ENCODE measurements around the gene ZNF790. TPM values are rescaled to one million over a fixed set of nuclear protein-coding genes. Genes with fewer than 3 reads are reported as not detected.
A peak's percentile ranks its signal among the peaks of the same experiment; 100 is the strongest.

The ZNF790 gene
- total RNA-seq: 1.8 TPM

- Histone ChIP-seq H3K9me3 (ENCODE audit: low read depth, low read length) (peaks cover 25% of the 10 kb centered on the region), H3K27me3 (ENCODE audit: insufficient read depth, low read length) (no peaks in the 10 kb centered on the region), H3K4me1 (ENCODE audit: insufficient read depth, low read length) (peaks cover 15% of the 10 kb centered on the region), H3K4me3 (ENCODE audit: low read length) (peak within 1 kb of the TSS; percentile 48)
These were observed at the start of gene ZNF790 for GRCh38 chr19:36837906-36838783. Gene ZNF790 (minus strand): TSS chr19:36838387. CDS start chr19:36825619, 12,768 bp downstream.

GRCh38 chr19:36876993-36877938 lies 39.1 kb upstream of the ZNF790 start:
- peaks cover 97% of the 10 kb centered on the region for H3K9me3 ChIP-seq (ENCODE audit: low read depth, low read length)
- no peak overlapping the region for H3K4me3 ChIP-seq (ENCODE audit: low read length)
- no peaks in the 10 kb centered on the region for H3K4me1 ChIP-seq (ENCODE audit: insufficient read depth, low read length)
- no peaks in the 10 kb centered on the region for H3K27me3 ChIP-seq (ENCODE audit: insufficient read depth, low read length)

DNA sequence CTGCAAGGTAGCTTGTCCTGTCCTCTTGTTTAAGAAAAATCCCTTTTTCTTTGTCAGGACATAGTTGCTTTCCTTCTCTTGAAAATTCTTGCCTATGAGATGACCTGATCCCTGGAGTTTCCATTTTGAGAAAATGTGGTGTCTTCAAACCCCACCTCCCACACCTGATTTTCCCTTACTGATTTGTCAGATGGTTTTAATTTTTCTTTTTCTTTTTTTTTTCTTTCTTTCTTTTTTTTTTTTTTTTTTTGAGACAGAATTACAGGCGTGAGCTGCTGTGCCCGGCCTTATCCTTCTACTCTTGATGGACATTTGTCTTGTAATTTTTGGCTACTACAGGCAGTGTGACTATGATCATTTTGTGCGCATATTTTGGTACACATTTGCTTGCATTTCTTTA lies 13.7 kb upstream of the ZNF790 start:
- peaks cover 10% of the 10 kb centered on the region for H3K9me3 ChIP-seq (ENCODE audit: low read depth, low read length)
- peaks cover 23% of the 10 kb centered on the region for H3K4me1 ChIP-seq (ENCODE audit: insufficient read depth, low read length)
- no peaks in the 10 kb centered on the region for H3K27me3 ChIP-seq (ENCODE audit: insufficient read depth, low read length)
- no peak overlapping the region for H3K4me3 ChIP-seq (ENCODE audit: low read length)

- peaks cover 6% of the 10 kb centered on the region for H3K9me3 ChIP-seq (ENCODE audit: low read depth, low read length)
- peaks cover 23% of the 10 kb centered on the region for H3K4me1 ChIP-seq (ENCODE audit: insufficient read depth, low read length)
- no peaks in the 10 kb centered on the region for H3K27me3 ChIP-seq (ENCODE audit: insufficient read depth, low read length)
- peak within 1 kb of the TSS; percentile 85 for H3K4me3 ChIP-seq (ENCODE audit: low read length)
These were observed 12.6 kb upstream of the ZNF790 start, which contains the start of gene ZNF345 for GRCh38 chr19:36850559-36851442. Gene ZNF345 (plus strand): TSS chr19:36850876. CDS start chr19:36876831, 25,955 bp downstream.

DNA sequence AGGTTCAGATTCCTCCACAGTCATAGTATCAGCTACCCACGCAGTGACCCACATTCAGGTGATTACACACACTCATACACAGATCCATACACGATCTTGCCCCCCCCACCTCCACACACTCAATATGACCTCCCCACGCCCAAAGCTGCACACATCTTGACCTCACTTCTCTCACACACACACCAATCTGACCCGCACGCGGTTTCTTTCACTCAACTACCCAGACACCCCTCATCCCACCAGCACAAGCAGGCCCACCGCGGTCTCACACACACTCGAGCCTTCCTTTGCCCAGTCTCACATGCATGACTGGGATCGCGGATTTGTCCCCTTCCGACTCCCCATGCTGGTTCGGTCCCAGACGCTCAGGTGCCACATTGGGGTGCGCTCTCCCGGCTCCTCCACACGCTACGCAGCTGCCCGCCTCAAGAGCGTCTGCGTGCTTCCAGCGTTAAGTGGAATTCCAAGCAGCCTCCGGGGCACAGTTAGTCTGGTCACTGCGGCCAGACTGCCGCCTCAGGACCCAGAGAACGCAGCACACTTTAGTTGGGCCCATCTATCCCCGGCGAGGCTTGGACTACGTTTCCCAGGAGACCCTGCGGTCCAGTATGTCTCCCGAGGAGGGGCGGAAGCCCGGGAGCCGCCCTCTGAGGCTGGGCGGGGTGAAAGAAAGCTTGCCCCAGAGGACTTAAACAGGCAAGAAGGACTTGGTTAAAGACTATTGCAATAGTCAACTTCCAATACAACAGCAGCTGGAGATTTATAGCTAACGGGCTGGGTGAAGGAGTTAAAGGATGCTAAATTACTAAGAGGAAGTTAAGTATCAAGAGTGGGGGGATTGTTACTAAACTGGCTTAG lies 11.7 kb upstream of the ZNF790 start:
- Histone ChIP-seq H3K4me1 (ENCODE audit: insufficient read depth, low read length) (peaks cover 23% of the 10 kb centered on the region), H3K4me3 (ENCODE audit: low read length) (peak overlapping the region; percentile 85), H3K27me3 (ENCODE audit: insufficient read depth, low read length) (no peaks in the 10 kb centered on the region), H3K9me3 (ENCODE audit: low read depth, low read length) (peaks cover 4% of the 10 kb centered on the region)

DNA sequence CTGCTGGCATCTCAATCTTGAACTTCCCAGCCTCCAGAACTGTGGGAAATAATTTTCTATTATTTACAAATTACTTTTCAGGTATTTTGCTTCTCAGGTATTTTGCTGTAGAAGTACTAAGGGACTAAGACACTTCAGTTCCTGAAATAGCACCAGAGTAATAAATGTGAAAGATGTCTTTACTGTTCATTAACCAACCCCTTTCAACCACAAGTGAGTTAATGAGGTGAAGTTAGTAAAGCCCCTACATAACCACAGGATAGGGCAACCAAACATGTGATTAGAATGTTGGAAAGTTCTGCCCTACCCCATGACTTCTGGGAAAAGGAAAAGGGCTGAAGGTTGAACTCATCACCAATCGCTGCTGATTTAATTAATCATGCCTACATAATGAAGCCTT lies 9.8 kb upstream of the ZNF790 start:
- no peak overlapping the region for H3K4me3 ChIP-seq (ENCODE audit: low read length)
- H3K27me3 ChIP-seq (ENCODE audit: insufficient read depth, low read length): no peaks in the 10 kb centered on the region
- H3K9me3 ChIP-seq (ENCODE audit: low read depth, low read length): no peaks in the 10 kb centered on the region
- H3K4me1 ChIP-seq (ENCODE audit: insufficient read depth, low read length): peaks cover 23% of the 10 kb centered on the region

DNA sequence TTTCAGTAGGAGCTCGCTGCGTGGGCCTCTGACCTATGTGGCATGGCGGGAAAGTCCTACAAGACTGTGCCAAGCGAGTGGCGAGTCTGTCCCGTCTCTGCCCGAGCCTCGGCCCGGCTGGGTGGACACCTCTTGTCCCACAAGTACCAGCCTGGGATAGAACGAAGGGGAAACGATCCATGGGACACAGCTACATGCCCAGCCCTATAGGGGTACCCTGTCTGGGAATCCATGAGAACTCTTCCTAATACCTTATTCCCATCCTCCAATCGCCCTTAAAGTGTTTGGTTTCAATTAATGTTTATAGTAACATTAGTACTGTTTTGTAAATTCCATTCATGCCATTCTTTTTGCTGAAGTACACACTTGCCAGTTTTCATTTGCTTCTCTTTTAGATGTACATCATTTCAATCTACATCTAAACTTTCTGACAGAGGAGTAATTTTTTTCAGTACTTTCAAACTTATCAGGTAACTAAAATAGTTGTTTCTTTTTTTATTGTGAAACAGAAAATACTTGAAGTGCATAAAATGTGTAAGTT lies 667 bp upstream of the ZNF790 start:
- no peaks in the 10 kb centered on the region for H3K27me3 ChIP-seq (ENCODE audit: insufficient read depth, low read length)
- H3K4me1 ChIP-seq (ENCODE audit: insufficient read depth, low read length): peaks cover 15% of the 10 kb centered on the region
- H3K4me3 ChIP-seq (ENCODE audit: low read length): peak overlapping the region; percentile 48
- H3K9me3 ChIP-seq (ENCODE audit: low read depth, low read length): peaks cover 18% of the 10 kb centered on the region

GRCh38 chr19:36837176-36837905 lies 846 bp downstream of the ZNF790 start:
- Histone ChIP-seq H3K27me3 (ENCODE audit: insufficient read depth, low read length) (no peaks in the 10 kb centered on the region), H3K9me3 (ENCODE audit: low read depth, low read length) (peaks cover 33% of the 10 kb centered on the region), H3K4me1 (ENCODE audit: insufficient read depth, low read length) (peaks cover 15% of the 10 kb centered on the region), H3K4me3 (ENCODE audit: low read length) (peak overlapping the region; percentile 48)

DNA sequence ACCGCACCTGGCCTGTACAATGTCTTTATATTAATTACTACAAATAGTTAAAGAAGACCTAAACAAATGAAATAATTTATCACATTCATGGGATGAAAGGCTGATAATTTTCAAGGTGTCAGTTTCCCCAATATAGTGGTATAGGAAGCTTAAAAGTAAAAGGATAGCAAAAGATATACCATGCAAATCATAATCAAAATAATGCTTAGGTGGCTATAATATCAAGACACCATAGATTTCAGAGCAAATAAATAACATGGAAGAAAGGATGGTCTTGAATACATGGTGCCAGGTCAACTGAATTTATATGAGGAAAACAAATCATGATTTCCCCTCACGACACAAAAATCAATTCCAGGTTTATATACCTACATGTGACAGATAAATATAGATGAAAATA lies 4.8 kb downstream of the ZNF790 start:
- no peaks in the 10 kb centered on the region for H3K27me3 ChIP-seq (ENCODE audit: insufficient read depth, low read length)
- H3K4me3 ChIP-seq (ENCODE audit: low read length): no peak overlapping the region
- peaks cover 11% of the 10 kb centered on the region for H3K4me1 ChIP-seq (ENCODE audit: insufficient read depth, low read length)
- peaks cover 72% of the 10 kb centered on the region for H3K9me3 ChIP-seq (ENCODE audit: low read depth, low read length)

DNA sequence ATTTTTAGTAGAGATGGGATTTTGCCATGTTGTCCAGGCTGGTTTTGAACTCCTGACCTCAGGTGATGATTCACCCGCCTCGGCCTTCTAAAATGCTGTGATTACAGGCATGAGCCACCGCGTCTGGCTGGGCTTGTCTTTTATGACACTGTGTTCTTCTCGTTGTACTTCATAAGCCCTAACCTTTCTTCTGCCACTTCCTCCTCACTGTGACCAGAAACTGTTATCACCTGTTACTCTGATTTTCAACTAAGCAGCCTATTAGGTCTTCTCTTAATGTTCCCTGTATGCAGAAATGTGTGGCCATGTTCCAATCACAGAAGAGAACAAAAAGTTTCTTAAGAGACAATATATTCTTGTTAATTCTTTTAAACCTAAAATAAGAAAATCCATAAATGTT lies 16.4 kb downstream of the ZNF790 start:
- Histone ChIP-seq H3K9me3 (ENCODE audit: low read depth, low read length) (peaks cover 85% of the 10 kb centered on the region), H3K27me3 (ENCODE audit: insufficient read depth, low read length) (no peaks in the 10 kb centered on the region), H3K4me3 (ENCODE audit: low read length) (no peak overlapping the region), H3K4me1 (ENCODE audit: insufficient read depth, low read length) (no peaks in the 10 kb centered on the region)

DNA sequence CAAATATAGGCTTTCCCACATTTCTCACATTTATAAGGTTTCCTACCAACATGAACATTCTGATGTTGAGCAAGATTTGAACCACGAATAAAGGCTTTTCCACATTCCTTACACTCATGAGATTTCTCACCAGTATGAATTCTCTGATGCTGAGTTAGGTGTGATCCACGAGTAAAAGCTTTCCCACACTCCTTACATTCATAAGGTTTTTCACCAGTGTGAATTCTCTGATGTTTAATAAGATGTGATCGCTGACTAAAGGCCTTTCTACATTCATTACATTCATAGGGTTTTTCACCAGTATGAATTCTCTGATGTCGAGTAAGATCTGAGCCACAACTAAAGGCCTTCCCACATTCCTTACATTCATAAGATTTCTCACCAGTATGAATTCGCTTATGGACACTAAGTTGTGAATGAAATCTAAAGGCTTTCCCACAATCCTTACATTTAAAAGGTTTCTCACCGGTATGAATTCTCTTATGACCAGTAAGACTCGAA lies 19.0 kb downstream of the ZNF790 start:
- H3K27me3 ChIP-seq (ENCODE audit: insufficient read depth, low read length): no peaks in the 10 kb centered on the region
- H3K9me3 ChIP-seq (ENCODE audit: low read depth, low read length): peaks cover 91% of the 10 kb centered on the region
- H3K4me3 ChIP-seq (ENCODE audit: low read length): no peak overlapping the region
- no peaks in the 10 kb centered on the region for H3K4me1 ChIP-seq (ENCODE audit: insufficient read depth, low read length)

- no peak overlapping the region for H3K4me3 ChIP-seq (ENCODE audit: low read length)
- no peaks in the 10 kb centered on the region for H3K4me1 ChIP-seq (ENCODE audit: insufficient read depth, low read length)
- peaks cover 65% of the 10 kb centered on the region for H3K9me3 ChIP-seq (ENCODE audit: low read depth, low read length)
- H3K27me3 ChIP-seq (ENCODE audit: insufficient read depth, low read length): no peaks in the 10 kb centered on the region
These were observed 31.2 kb downstream of the ZNF790 start for GRCh38 chr19:36807029-36807428.

- H3K27me3 ChIP-seq (ENCODE audit: insufficient read depth, low read length): no peaks in the 10 kb centered on the region
- peaks cover 48% of the 10 kb centered on the region for H3K9me3 ChIP-seq (ENCODE audit: low read depth, low read length)
These were observed 32.8 kb downstream of the ZNF790 start for GRCh38 chr19:36805364-36805763.

More at GRCh38 chr19:36805364-36805763, 32.8 kb downstream of the ZNF790 start:
- H3K4me3 ChIP-seq (ENCODE audit: low read length): no peak overlapping the region
- H3K4me1 ChIP-seq (ENCODE audit: insufficient read depth, low read length): no peaks in the 10 kb centered on the region

Data from mononuclear cell (primary cell).